ENCODE measurements around the gene EPHA6. TPM values are rescaled to one million over a fixed set of nuclear protein-coding genes. Genes with fewer than 3 reads are reported as not detected.

Gene EPHA6
- not detected in 2 replicates for total RNA-seq (2014; rRNA removed; shearing (Covaris generic))

- no peak for DNase-seq (ENCODE audit: low spot score)
Measured at GRCh38 chr3:96813820-96814650, at the start of gene EPHA6. Gene EPHA6 (plus strand): TSS chr3:96814594.

GRCh38 chr3:96776818-96777217 is 37.6 kb upstream of the EPHA6 start:
- DNase-seq (ENCODE audit: low spot score) = no peak

- DNase-seq (ENCODE audit: low spot score) = no peak
Measured at GRCh38 chr3:96779810-96780209, 34.6 kb upstream of the EPHA6 start.

GRCh38 chr3:96796101-96796500 is 18.3 kb upstream of the EPHA6 start:
- DNase-seq (ENCODE audit: low spot score) = no peak

- DNase-seq (ENCODE audit: low spot score) = no peak
Measured at GRCh38 chr3:96803870-96804269, 10.5 kb upstream of the EPHA6 start.

- no peak for DNase-seq (ENCODE audit: low spot score)
Measured at GRCh38 chr3:96806341-96806740, 8.1 kb upstream of the EPHA6 start.

GRCh38 chr3:96813134-96813819 is 1.1 kb upstream of the EPHA6 start:
- DNase-seq (ENCODE audit: low spot score) = no peak

- DNase-seq (ENCODE audit: low spot score) = no peak
Measured at GRCh38 chr3:96814651-96815567, 515 bp downstream of the EPHA6 start.

- DNase-seq (ENCODE audit: low spot score) = peak; percentile 46
Measured at GRCh38 chr3:96831175-96831574, 16.8 kb downstream of the EPHA6 start.

GRCh38 chr3:96833301-96833700 is 18.9 kb downstream of the EPHA6 start:
- DNase-seq (ENCODE audit: low spot score) = no peak

- peak; percentile 14 for DNase-seq (ENCODE audit: low spot score)
Measured at GRCh38 chr3:96836153-96836915, 21.9 kb downstream of the EPHA6 start.

GRCh38 chr3:96843505-96844203 is 29.3 kb downstream of the EPHA6 start:
- no peak for DNase-seq (ENCODE audit: low spot score)

GRCh38 chr3:96844204-96844514 is 29.8 kb downstream of the EPHA6 start:
- DNase-seq (ENCODE audit: low spot score) = no peak

GRCh38 chr3:96852849-96853248 is 38.5 kb downstream of the EPHA6 start:
- no peak for DNase-seq (ENCODE audit: low spot score)

- DNase-seq (ENCODE audit: low spot score) = no peak
Measured at GRCh38 chr3:96860882-96861281, 46.5 kb downstream of the EPHA6 start.

- peak; percentile 66 for DNase-seq (ENCODE audit: low spot score)
Measured at GRCh38 chr3:96863129-96863740, 48.8 kb downstream of the EPHA6 start.

- DNase-seq (ENCODE audit: low spot score) = no peak
Measured at GRCh38 chr3:96865605-96866004, 51.2 kb downstream of the EPHA6 start.

- no peak for DNase-seq (ENCODE audit: low spot score)
Measured at GRCh38 chr3:96869316-96869715, 54.9 kb downstream of the EPHA6 start.

- no peak for DNase-seq (ENCODE audit: low spot score)
Measured at GRCh38 chr3:96877510-96877909, 63.1 kb downstream of the EPHA6 start.

- no peak for DNase-seq (ENCODE audit: low spot score)
Measured at GRCh38 chr3:96900031-96900430, 85.6 kb downstream of the EPHA6 start.

Measured in HT-29 (cell line).